NCI-H1694 (cell line): ENCODE data around the gene CEACAM4.

ENCODE experiments used
- DNase-seq: peaks from one replicate; lab custom pipeline; 2025; lab: John Stamatoyannopoulos, UW

CEACAM4 gene

GRCh38 chr19:41617941-41618730 lies 8.7 kb downstream of the CEACAM4 start:
- no peak for DNase-seq

DNA sequence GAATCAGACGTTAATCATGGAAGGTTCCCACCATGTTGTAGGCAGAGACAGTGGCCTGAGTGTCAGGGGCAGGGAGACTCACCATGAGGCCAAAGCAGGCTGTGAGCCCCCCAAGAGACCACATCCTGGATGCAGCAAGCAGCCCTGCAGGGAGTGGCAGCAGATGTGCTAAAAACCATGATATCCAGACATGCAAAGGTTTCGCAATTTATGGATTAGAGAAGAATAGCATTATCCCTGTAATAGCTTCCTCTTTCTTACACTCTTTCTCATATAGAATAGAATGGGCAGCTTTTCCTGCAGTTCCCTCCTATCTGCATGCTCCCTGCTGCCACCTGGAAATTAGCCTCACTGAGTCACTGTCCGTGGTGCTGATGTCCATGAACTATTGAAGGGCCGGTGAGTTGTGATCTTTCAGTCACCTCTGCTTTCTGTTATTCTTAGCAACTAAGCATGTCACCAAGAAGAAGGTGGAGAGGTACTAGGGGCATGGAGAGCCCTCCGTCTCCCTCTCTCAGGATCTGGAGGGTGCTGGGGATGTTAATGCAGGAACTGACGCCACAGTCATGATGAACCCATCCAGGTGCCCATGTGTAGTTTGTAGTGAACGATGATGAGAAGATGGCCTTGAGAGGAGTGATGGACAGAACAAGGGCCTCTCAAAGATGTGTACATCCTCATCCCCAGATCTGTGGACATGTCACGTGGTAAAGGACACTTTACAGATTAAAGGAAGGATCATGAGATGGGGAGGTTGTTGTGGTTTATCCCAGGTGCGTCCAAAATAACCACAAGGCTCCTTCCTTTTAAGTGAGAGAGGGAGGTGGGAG lies 9.9 kb downstream of the CEACAM4 start:
- DNase-seq: no peak

- no peak for DNase-seq
Observed at GRCh38 chr19:41615207-41615606, 11.7 kb downstream of the CEACAM4 start.

DNA sequence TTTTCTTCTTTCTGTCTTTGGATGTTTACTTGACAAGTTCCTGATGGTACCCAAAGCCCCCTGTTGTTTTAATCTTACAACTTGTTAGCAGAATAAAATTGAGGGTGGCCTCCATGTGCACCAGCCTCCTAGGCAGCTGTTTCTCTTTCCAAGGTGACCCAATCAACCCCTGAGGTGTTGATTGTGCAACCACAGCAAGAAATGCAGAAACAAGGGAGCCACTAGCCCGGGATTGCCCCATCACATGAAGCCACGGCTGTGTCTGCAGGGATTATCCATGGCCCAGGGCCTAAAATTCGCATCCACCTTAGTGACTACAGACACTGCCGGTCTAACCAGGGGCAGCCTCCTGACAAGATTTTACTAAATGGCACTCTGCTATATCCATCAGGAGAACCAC lies 14.4 kb downstream of the CEACAM4 start:
- no peak for DNase-seq

- no peak for DNase-seq
Observed at GRCh38 chr19:41610789-41611188, 16.1 kb downstream of the CEACAM4 start.

- DNase-seq: no peak
Observed at GRCh38 chr19:41607668-41608067, 19.2 kb downstream of the CEACAM4 start.

DNA sequence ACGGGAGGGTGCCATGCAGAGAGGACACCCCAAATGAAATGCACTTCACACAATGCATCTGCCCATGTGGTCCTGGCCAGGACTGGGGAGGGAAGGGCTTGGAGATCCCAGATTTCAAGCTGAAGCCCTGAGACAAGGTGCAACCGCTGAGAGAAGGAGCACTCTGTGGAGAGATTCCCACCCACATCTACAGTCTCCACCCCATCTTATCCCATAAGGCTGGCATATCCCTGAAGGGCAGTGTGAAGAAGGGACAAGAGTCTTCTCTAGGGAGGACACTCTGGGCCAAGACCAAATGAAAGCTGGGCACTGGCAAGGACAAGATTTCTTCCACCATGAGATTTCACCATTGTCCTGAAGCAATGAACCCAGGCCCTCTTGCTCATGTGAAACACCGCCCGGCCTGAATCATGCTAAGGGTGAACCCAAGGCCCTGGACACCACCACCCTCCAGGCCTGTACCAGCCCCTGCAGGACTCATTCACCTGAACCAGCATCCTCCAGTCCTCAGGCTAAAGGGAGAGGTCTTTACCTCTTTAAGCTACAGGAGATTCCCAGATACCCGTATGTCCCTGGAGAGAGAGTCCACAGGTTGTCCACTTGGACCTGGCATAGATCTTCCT lies 20.5 kb downstream of the CEACAM4 start:
- DNase-seq: no peak

- DNase-seq: no peak
Observed at GRCh38 chr19:41604831-41605230, 22.0 kb downstream of the CEACAM4 start.

GRCh38 chr19:41601771-41602170 lies 25.1 kb downstream of the CEACAM4 start:
- no peak for DNase-seq

GRCh38 chr19:41599175-41599966 lies 27.5 kb downstream of the CEACAM4 start:
- DNase-seq: no peak

GRCh38 chr19:41597600-41598041 lies 29.3 kb downstream of the CEACAM4 start:
- peak; percentile 72 for DNase-seq

GRCh38 chr19:41595890-41596280 lies 31.0 kb downstream of the CEACAM4 start:
- no peak for DNase-seq

DNA sequence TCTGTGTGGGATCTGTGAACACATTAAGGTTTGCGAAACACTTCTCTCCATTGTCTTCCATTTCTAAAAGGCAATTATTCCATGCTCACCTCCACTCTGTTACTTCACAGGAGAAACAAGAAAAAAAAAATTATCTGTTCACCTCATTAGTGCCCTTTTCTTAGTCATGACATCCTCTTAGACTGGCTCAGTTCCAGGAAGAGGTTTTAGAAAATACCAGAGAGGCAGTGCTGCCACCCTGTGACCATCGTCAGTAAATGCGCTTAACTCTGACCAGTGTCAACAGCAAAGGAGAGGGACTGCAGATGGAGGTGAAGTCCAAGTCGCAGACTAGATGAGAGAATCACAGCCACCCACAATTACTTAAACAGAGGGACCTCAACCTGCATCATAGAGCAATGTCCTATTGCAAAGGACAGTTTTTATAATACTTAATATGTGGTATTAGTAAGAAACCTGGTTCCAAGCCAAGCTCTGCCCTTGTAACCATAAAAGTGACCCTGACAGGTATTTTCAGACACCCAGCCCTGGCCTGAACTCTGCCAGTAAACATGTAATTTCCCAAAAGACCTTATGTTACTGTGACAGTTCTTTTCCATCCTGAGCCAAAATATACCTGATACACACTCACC lies 31.5 kb downstream of the CEACAM4 start:
- DNase-seq: no peak

GRCh38 chr19:41591951-41592562 lies 34.8 kb downstream of the CEACAM4 start:
- no peak for DNase-seq

DNA sequence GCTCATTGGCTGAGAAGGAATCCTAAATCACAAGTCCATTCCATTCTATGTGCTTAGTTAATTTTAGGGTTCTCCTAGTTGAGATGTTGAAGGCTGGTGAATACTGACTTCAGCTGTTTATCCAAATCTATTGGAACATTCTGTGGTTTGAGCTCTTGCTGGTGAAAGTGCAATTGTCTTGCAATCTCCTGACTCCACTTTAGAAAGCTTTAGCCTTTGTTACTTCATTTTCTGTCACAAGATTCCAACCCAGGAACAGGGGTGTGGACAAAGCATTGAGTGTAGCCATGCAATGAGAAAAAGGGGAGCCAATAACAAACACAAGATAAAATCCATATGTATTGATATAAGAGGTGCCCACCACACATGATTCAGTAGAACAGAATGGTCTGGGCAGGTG lies 35.9 kb downstream of the CEACAM4 start:
- no peak for DNase-seq

DNA sequence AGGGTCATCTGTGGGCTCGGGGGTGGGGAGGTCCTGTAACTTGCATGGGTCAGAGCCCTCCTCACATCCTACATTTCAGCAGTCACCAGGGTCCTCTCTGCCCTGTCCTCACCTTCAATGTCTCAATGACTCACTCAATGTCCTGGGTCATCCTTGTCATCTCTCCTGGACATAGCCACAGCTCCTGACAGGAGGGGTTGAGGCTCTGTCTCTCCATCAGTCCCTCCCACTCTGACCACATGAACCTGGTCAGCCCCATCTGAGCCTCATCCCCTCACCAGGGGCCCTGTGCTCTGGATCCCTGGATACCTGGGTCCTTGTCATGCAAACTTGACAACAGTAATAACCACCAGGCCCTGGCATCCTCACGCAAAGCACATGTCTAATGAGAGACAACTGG lies 37.5 kb downstream of the CEACAM4 start:
- no peak for DNase-seq

DNA sequence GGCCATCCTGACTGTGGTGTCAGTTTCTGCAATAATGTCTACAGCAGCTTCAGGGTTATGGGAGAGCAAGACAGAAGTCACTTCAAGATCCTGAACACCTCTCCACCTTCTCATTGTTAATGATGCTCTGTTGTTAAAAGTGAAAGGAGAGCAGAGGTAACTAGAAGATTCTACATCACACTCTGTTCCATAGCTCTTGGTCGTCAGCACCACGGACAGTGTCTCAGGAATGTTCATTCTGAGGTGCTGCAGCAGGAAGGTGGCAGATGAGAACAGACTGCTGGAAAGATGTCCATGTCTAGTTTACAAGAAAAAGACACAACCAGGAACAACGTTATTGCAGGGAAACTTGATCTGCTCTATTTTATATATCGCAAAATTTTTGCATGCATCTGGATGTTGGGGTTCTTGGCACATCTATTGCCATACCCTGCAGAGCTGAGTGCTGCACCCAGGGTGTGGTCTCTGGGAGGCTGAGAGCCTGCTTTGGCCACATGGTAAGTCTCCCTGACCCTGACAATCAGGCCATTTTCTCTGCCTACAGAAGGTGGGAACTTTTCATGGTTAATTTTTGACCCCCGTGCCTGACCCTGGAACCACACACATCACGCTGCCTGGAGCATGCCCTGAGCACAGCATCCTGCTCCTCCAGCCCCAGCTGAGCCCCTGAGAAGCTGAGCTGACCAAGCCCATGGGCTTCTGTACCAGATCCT lies 38.2 kb downstream of the CEACAM4 start:
- DNase-seq: no peak

DNA sequence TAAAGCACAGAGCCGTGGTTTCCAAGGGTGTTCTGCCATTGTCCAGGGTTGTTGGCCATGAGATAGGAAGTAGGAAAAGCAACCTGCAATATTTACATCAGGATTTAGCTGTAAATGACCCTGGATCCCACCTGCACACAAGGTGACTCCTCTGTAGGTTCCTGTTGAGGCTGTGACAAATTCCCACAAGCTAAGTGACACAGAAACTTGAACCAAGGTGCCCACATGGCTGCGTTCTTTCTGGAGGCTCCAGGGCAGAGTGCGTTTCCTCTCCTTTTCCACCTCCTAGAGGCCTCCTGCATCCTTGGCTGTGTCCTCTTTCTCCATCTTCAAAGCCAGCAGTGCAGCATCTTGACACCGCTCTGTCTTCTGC lies 39.0 kb downstream of the CEACAM4 start:
- no peak for DNase-seq

- no peak for DNase-seq
Observed at GRCh38 chr19:41587101-41587837, 39.6 kb downstream of the CEACAM4 start.

DNA sequence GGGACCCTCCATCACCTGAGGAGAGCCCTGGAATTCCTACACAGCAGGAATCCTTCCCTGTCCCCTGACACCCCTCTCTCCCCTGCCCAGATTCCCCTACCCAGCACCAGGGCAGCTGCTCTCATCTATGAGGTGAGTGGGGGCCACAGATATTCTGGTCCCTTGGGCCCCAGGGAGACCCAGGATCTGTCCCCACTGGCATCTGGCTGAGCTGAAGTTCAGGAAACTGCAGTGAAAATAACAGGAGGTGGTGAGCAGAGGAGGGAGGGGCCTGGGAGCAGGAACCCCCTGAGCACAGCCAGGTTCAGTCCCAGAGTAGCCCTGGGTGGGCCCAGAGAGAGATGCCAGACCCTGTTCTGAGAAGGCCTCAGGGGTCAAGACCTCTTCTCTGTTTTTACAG lies 40.8 kb downstream of the CEACAM4 start:
- DNase-seq: no peak
